PC-9 (cell line): Measurements from ENCODE around the gene FAM163B.

Experiments used
- EZH2 ChIP-seq: fragments of 200-600 bp; sonication (generic); IDR thresholded peaks from 2 replicates; pipeline ENCODE4 v1.8.0; 2017; ENCODE audit warnings: antibody characterized with exemption, low read depth
- TF ChIP-seq, protein P1 (sequence below): fragments of 200-600 bp; sonication (generic); conservative IDR thresholded peaks from 2 replicates; pipeline ENCODE4 v1.6.1; 2017; ENCODE audit warnings: mixed run types, antibody characterized with exemption, mild to moderate bottlenecking, moderate library complexity

DNA sequence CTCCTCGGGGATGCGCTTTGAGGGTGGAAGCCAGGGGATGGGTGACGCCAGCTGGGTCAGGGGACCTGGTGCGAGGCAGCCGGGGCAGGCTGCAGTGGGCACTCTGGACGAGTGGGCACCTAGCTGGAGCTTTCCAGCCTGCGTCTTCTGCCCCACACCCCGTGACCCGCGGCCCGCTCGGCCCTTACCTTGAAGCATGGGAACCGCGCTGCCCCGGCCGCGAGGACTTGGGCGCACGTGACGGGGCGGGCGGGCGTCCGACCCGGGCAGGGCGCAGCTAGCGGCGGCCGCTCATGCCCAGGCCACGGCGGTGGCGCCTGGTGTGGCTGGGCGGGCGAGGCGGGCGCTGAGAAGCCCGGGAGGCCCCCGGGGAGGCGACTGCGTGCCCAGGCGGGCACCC lies 300 bp downstream of the FAM163B start:
- TF ChIP-seq, protein P1, sequence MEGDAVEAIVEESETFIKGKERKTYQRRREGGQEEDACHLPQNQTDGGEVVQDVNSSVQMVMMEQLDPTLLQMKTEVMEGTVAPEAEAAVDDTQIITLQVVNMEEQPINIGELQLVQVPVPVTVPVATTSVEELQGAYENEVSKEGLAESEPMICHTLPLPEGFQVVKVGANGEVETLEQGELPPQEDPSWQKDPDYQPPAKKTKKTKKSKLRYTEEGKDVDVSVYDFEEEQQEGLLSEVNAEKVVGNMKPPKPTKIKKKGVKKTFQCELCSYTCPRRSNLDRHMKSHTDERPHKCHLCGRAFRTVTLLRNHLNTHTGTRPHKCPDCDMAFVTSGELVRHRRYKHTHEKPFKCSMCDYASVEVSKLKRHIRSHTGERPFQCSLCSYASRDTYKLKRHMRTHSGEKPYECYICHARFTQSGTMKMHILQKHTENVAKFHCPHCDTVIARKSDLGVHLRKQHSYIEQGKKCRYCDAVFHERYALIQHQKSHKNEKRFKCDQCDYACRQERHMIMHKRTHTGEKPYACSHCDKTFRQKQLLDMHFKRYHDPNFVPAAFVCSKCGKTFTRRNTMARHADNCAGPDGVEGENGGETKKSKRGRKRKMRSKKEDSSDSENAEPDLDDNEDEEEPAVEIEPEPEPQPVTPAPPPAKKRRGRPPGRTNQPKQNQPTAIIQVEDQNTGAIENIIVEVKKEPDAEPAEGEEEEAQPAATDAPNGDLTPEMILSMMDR, result no peak
- TF ChIP-seq EZH2, result no peak
